ENCODE results near the gene GLRA1.
"Not testable (repeated sequence)": the region's sequence is repeated elsewhere in the genome, so short reads cannot be mapped to it uniquely, and the experiment has no call there.

The GLRA1 gene

DNA sequence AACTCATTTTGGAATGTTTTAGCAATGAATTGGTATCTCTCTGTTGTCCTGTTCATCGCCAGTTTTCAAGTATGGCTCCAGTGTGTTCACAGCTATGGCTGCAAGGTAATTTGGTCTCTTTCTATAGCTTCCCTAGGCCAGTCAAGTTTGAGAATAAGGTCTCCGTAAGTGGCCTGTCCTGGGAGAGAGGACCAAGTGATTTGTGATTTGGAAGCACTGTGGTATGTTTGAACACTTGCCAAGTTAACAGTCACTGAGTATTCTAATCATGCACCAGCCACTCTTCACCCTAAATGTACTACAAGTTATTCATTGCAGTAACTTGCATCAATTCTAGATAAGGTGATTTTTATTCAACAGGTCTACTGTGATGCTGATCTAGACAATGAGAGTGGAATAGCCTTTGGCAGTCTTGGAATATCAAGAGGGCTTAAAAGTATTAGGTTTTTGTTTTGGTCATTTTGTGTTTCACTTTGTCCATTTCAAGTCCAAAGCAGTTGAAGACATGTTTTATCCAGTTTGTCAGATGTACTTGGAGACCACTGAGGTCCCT, 111.8 kb downstream of the GLRA1 start:
- no peak for DNase-seq

DNA sequence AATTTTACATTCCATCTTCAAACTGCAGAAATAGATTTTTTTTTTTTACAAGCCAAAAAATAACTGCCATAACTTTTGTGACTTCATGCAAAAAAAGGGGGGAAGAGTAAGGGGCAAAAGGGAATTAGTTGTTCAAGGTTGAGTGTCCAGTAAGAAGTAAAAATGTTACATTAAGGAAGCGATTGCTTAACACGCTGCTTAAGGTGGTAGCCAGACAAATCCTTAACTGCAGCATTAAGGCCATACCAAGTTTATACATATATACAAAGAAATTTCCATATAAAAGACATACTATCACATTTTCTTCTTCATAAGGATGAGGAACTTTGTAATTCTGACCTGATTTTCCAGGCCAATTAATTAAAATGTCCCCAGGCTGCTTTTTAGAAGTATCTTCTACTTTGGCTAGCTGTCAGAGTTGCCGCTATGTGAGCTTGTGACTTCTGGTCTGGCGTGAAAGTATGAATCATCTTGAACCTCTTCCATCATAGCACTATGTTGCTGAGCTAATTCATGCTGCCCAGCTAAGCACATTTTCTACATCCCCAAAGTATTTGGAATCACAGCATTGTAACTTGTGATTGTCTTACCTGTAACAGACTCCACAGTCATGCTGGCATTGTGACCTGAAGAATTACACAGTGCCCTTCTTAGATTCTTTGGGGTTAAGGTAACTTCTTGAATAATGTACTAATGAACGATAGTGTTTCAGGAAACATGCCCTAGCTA, 112.9 kb downstream of the GLRA1 start:
- no peak for DNase-seq

DNA sequence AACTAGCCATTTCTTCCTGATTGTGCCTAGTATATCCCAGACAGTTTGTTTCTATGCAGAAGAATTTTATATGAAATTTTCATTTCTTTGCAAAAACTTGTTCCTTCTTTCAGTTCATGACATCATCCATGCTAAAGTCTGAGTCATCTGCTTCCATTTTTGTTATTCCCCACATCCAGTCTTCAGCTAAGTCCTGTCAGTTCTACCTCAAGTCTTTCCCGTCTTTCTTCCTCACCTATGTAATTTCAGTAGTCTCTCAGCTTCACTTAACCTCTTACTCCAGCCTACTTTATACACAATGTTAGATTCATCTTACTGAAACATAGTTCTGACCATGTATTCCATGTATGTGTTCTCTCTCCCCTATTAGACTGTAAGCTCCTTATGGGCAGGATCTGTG, 113.8 kb downstream of the GLRA1 start:
- DNase-seq: no peak

DNA sequence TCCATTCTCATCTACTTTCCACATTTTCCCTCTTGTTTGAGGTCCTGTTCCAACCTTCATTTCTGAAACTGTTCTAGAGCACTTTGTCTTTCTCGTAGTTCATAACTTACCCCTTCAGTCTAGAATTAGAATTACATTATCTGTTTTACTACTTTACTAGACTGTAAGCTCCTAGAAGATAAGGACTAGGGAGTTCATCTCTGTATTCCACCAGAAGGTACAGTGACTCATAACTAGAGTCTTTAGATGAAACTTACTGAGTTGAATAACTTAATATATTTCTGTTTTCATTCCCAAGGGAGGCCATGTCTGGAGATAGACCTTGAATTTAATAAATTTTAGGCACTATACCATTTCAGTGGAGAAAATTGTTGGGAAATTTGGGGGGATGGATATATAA, 114.2 kb downstream of the GLRA1 start:
- DNase-seq: no peak

DNA sequence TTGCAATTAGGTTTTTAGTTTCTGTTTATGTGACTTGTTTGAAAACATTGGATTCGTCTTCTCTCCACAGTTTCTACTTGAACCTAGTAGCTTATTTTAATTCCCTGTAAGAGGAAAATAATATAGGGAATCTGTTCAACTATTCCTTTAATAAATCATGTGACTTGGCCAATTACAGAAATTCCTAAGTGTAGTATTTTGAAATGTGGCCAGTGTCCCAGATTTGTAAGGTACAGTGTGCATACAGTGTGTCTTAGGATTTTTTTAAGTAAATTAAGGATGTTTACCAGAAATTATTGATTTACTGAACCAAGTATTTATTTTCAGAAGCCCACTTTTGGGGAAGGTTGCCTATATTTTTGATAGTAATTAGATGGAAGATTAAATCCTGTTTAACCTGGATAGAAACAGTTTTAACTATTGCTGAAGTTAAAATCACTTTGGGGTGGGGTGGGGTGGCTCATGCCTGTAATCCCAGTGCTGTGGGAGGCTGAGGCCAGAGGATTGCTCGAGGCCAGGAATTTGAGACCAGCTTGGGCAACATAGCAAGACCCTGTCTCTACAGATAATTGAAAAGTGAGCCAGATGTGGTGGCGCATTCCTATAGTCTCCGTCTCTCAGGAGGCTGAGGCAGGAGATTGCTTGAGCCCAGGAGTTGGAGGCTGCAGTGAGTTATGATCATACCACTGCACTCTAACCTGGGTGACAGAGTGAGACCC, 116.0 kb downstream of the GLRA1 start:
- no peak for DNase-seq

DNA sequence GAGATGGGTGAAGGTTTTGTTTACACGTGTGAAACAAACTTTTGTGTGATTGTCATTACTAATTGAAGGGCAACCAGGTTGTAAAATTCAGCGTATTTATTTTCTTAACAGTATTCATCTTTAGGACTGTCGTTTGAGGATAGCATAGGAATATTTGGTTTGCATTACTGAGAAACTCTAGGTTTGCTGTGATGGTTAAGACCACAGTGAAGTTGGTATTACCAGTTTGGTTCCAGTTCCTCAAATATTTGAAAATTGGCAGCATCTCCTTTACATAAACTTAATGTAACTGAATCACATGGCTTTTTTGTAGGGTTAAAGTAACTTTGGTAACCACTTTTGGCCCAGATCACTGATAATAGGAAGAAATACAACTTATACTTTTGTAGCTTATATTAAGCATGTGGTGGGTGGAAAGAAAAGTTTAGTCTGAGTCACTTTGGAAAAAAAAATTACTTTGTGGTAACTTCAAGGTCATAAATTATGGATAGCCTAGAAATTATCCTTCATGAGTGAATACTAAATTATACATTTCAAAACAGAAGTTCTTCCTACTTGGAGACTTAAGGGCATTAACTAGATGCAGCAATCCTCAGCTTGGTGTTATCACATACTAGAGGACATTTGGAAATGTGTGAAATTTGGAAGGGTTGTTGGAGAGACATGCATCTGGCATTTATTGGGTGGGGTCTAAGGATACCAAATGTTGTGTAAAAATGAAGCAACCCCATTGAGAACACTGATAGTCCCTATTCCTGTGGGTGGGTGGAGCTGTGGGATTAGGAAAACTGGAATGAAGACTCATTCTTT, 119.0 kb downstream of the GLRA1 start:
- DNase-seq: no peak

DNA sequence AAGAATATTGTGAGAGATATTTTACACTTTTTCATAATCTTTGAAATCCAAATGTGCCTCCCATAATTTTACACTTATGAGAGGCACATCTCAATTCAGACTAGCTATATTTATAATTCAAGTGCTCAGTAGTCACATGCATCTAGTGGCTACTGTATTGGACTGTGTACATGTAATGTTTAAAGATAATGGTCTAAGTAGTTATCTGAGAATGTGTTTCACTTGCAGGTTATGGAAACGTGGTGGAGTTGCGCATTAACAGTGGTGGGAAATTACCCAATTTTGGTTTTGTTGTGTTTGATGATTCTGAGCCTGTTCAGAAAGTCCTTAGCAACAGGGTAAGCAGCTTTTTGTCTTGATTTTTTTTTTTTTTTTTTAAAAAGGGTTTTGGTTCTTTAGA, 124.1 kb downstream of the GLRA1 start:
- DNase-seq: no peak

DNA sequence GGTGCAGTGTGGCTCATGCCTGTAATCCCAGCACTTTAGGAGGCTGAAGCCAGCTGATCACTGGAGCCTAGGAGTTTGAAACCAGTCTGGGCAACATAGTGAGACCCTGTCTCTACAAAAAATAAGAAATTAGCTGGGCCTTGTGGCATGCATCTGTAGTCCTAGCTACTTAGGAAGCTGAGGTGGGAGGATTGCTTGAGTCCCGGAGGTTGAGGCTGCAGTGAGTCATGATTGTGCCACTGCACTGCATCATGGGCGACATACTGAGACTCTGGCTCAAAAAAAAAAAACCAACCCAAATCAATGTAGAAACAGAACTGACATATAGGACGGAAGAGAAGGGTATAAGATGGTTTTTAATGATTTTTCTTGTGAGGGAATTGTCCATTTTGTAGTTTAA, 125.2 kb downstream of the GLRA1 start:
- no peak for DNase-seq

DNA sequence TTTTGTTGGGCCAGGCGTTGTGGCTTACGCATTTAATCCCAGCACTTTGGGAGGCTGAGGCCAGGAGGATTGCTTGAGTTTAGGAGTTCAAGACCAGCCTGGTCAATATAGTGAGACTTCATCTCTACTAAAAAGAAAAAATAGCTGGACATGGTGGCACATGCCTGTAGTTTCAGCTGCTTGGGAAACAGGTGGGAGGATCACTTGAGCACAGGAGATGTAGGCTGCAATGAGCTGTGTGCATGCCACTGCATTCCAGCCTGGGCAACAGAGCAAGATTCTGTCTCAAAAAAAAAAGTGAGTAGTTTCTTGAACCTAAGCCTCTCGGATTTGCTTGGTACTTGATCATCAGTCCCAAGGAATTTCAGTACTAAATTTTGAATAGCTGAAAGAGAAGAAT, 126.0 kb downstream of the GLRA1 start:
- DNase-seq: no peak

DNA sequence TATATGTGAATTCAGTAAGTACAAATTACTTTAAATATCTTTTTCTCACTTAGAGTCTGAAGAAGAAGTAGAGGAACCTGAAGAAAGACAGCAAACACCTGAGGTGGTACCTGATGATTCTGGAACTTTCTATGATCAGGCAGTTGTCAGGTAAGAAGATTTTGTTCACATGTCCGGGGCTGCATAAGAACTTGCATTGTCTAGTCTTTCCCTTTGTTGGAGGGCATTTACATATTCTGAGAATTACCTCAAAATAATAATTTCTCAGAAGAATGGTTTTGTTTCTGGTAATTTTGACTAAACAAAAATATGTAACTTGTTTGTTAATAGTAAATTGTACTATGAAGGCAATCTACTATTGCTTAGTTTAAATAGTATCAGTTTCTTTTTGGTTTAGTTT, 129.2 kb downstream of the GLRA1 start:
- DNase-seq: no peak

DNA sequence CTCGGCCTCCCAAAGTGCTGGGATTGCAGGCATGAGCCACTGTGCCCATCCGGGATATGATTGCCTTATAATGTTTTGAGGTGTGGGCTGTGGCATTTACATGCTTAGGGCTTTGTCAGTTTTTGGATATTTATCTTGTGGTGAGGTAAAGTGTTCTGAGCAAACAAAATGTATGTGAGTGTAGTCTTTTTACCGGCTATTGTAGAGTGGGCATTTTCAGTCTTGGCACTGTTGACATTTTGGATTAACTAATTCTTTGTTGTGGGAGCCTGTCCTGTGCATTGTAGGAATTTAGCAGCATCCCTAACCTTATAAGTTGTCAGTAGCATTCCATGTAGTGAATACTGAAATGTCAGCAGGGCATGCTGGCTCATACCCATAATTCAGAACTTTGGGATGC, 131.3 kb downstream of the GLRA1 start:
- DNase-seq: no peak

DNA sequence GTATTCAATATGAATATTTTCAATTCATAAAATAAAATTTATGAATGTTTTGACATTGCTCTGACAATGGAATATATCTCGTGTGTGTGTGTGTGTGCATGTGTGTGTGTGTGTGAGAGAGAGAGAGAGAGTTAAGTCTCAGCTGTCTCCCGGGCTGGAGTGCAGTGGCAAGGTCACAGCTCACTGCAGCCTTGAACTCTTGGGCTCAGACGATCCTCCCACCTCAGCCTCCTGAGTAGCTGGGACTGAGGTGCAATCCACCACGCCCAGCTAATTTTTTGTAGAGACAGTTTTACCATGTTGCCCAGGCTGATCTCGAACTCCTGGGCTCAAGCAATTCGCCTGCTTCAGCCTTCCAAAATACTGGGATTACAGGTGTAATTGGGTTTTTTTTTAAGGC, 136.8 kb downstream of the GLRA1 start:
- no peak for DNase-seq

DNA sequence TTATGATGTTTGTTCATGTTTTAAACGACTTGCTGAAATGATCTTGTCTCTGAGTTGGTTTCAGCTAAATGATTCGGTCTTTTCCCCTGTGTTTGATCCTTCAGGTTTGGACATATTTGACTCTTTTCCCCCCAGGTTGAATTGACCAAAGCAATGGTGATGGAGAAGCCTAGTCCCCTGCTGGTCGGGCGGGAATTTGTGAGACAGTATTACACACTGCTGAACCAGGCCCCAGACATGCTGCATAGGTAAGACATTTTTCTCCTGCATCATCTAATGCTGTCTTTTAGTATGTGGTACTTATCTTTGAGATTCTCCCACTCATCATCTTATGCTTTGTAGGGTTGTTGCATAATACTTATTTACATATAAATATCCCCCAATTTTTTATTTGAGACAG, 138.2 kb downstream of the GLRA1 start:
- DNase-seq: no peak

DNA sequence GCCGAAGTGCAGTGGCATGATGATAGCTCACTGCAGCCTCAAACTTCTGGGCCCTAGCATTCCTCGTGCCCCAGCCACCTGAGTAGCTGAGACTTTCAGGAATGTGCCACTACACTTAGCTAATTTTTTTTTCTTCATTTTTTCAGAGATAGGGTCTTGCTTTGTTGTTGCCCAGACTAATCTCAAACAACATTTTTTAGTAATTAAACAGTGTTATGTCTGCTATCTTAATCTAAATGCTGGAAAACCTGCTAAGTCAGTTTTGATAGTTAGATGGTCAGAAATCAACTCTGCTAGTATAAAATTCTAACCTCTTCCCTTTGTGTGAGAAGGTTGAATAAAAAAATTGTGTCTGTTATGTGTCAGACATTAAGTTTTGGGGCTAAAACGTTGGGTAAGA, 140.5 kb downstream of the GLRA1 start:
- no peak for DNase-seq

DNA sequence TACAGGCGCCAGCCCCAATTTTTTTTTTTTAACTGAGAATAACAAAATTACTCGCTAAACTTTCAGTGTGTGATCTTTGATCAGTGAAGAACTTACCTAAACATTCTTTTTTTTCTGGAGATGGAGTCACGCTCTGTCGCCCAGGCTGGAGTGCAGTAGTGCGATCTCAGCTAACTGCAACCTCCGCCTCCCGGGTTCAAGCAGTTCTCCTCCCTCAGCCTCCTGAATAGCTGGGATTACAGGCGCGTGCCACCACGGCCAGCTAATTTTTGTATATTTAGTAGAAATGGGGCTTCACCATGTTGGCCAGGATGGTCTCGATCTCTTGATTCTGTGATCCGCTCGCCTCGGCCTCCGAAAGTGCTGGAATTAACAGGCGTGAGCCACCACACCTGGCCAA, 141.0 kb downstream of the GLRA1 start:
- not testable (repeated sequence) for DNase-seq

DNA sequence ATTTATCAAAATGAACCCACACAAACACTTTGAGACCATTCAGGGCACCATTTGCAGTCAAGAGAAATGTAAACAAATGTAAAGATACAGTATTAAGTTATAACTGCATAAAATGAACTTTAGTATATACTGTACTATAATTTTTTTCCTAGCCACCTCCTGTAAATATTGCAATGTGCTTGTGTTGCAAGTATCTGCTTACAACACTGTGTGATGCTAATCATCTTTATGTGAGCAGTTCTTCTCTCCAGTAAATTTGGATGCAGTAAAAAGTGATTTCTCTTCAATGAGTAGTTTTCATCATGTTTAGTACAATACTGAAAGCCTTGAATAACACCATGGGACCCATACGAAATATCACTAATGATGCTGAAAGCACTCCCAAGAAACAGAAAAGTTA, 143.4 kb downstream of the GLRA1 start:
- no peak for DNase-seq

DNA sequence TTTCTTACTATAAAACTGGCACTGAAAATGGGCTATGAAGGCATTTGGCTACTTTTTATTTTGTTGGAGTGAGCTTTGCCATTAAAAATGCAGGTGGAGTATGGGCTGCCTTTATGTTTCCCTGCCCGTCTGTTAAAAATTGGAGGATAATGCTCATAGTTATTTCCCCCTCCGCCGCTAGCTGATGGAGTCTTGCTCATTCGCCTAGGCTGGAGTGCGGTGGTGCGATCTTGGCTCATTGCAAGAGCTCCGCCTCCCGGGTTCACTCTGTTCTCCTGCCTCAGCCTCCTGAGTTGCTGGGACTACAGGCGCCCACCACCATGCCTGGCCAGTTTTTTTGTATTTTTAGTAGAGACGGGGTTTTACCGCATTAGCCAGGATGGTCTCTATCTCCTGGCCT, 144.3 kb downstream of the GLRA1 start:
- DNase-seq: no peak

DNA sequence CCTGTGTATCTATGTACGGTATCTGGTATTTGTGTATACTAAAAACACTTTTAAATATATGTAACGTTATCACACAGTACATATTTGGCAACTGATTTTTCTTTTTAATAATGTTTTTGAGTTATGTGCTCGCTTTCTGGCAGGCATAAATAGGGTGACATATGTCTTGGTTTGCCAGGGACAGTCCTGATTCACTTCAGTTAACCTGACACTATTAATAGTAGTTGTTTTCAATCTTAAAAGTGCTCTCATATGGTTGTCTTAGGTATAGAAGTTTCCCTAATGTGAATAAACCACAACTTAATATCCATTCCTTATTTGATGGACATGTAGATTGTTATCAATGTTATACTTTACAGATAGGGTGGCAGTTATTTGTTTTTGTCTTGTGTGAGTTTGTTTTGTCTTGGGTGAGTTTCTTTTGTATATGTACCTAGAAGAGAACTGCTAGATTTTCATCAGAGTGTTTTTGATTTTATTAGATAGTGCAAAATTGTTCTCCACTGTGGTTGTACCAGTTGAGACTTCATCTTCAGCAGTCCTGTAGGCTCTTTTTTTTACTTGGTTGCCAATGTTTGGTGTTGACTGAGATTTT, 145.0 kb downstream of the GLRA1 start:
- DNase-seq: no peak

DNA sequence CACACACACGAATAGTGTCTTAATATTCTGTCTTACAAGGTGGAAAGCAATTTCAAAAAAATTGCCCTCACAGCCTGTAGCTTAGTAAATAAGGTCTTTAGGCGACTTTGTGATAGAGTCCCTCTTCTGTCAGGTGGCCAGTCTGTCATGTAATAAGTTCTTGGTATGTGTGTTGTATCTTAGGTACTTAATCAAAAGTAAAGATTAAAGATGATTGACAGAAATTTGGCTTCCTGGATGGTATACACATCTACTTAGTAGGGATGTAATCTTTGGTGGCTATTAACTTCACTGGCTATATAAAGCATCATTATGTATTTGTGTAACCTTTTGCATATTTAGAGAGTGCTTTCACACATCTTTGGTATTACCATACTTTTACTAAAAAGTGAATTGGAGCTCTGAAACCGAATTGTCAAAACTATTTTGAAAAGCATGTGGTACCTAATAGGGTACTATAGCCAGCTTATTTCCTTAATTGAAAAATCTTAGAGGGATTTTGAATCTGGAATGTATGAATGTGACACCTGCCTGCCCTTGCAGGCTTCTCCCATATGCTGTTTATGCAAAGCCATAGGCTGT, 149.5 kb downstream of the GLRA1 start:
- no peak for DNase-seq

DNA sequence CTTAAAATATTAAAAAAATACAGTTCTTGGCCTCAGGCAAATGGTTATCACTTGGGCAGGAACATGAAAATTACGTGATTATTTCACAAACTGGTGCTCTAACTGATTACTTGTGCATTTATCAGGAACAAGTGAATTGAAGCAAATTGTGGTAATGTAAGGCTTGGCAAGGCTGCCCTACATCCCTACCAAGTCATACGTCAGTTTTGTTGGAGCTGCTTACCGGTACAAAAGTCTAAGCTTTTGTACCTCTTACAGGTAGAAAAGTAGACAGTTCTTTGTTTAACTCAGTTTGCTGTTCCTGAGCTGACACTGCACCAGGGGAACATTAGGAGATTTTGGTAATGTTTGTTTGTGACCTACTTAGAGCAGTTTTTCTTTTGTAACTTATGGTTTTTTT, 150.7 kb downstream of the GLRA1 start:
- no peak for DNase-seq

DNA sequence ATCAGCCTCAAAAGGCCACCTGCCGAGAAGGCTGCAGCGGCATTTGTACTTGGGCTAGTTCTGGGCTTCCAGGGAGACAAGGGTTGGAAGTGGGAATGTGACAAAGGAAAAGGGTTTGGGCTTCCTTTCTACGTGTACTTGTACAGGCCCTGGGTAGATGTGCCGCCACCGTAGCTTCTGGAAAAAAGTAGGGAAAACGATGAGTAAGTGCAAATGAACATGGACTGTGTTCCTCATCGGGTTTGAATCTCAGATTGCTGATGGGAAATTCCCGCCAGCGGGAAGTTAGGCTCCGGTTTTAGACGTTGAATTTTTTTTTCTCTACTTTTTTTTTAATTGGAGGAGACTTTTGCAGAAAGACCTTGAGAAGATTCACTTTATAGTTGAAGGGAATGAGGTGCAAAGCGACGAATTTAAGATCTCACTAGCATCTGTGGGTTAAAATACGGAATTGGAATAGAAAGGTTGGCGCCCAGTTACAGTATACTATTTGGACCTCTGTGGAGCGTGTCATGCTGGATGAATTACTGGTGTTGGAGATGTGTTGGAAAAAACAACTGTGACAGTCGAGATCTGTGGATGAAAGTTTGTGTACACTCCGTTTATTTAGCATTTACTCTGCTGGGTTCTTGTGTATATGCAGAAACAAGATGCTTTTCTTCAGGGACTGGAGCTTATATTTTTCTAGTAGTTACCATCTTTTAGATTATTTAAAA, 151.6 kb downstream of the GLRA1 start:
- no peak for DNase-seq

Measured in GDM1 (cell line).